Renal pelvis (tissue), 4 donors: ENCODE data around the gene DNAH2. TPM values are rescaled to one million over a fixed set of nuclear protein-coding genes. Genes with fewer than 3 reads are reported as not detected.

Source experiments
- DNase-seq: peaks from one replicate; pipeline ENCODE4 v3.0.0-alpha.2; 2013
- polyA plus RNA-seq, 3 donors: library from polyadenylated mRNA; unstranded; fragments of 120-200 nt; gene quantifications; one replicate each; pipeline ENCODE4 v1.2.1, GENCODE V29; 2013; ENCODE audit not compliant: insufficient read length in 3 of 3

Gene DNAH2
- polyA plus RNA-seq, 3 donors = 0.24 to 0.67 (median 0.34) TPM

GRCh38 chr17:7864995-7865650 lies 147.6 kb downstream of the DNAH2 start:
- DNase-seq = no peak

GRCh38 chr17:7867881-7868329 lies 150.4 kb downstream of the DNAH2 start:
- no peak for DNase-seq

- DNase-seq = no peak
Measured at GRCh38 chr17:7873051-7873450, 155.5 kb downstream of the DNAH2 start.

GRCh38 chr17:7875804-7876370 lies 158.3 kb downstream of the DNAH2 start:
- no peak for DNase-seq

GRCh38 chr17:7878234-7878633 lies 160.7 kb downstream of the DNAH2 start:
- no peak for DNase-seq

GRCh38 chr17:7880076-7880868 lies 162.7 kb downstream of the DNAH2 start:
- no peak for DNase-seq

GRCh38 chr17:7881276-7882054 lies 163.9 kb downstream of the DNAH2 start:
- no peak for DNase-seq

GRCh38 chr17:7882068-7882467 lies 164.5 kb downstream of the DNAH2 start:
- DNase-seq = no peak

- no peak for DNase-seq
Measured at GRCh38 chr17:7882629-7883028, 165.1 kb downstream of the DNAH2 start.

Other genes starting within 250 kb of the DNAH2 start
- 10 to 100 TPM; 40.8 to 49.5 (median 47.1) TPM for gene ZBTB4, start 238.1 kb upstream of the DNAH2 start, polyA plus RNA-seq
- gene SLC35G6, start 236.3 kb upstream of the DNAH2 start, polyA plus RNA-seq = under 1 TPM; 0.20 to 0.67 (median 0.52) TPM
- 100 to 1,000 TPM; 142 to 149 (median 143) TPM for gene POLR2A, start 233.4 kb upstream of the DNAH2 start, polyA plus RNA-seq
- gene TNFSF12, start 168.7 kb upstream of the DNAH2 start, polyA plus RNA-seq = 10 to 100 TPM; 25.7 to 30.1 (median 28.2) TPM
- 10 to 100 TPM; 12.8 to 18.2 (median 13.5) TPM for gene TNFSF13, start 159.0 kb upstream of the DNAH2 start, polyA plus RNA-seq
- gene SENP3, start 155.8 kb upstream of the DNAH2 start, polyA plus RNA-seq = 10 to 100 TPM; 61.2 to 77.8 (median 73.5) TPM
- 10 to 100 TPM; 58.8 to 76.9 (median 62.4) TPM for gene CD68, start 138.1 kb upstream of the DNAH2 start, polyA plus RNA-seq
- 100 to 1,000 TPM; 106 to 126 (median 123) TPM for gene MPDU1, start 133.9 kb upstream of the DNAH2 start, polyA plus RNA-seq
- gene SOX15, start 127.7 kb upstream of the DNAH2 start, polyA plus RNA-seq = 1 to 10 TPM; 3.7 to 4.9 (median 3.8) TPM
- gene FXR2, start 102.8 kb upstream of the DNAH2 start, polyA plus RNA-seq = 10 to 100 TPM; 48.9 to 54.0 (median 52.3) TPM
- gene SAT2, start 89.9 kb upstream of the DNAH2 start, polyA plus RNA-seq = 100 to 1,000 TPM; 145 to 161 (median 161) TPM
- gene SHBG, start 87.6 kb upstream of the DNAH2 start, polyA plus RNA-seq = 1 to 10 TPM; 4.6 to 7.3 (median 6.4) TPM
- gene ATP1B2, start 66.8 kb upstream of the DNAH2 start, polyA plus RNA-seq = 10 to 100 TPM; 18.1 to 24.2 (median 21.5) TPM
- 10 to 100 TPM; 68.2 to 79.1 (median 74.8) TPM for gene TP53, start 30.3 kb upstream of the DNAH2 start, polyA plus RNA-seq
- gene WRAP53, start 29.3 kb upstream of the DNAH2 start, polyA plus RNA-seq = 10 to 100 TPM; 15.3 to 21.3 (median 17.0) TPM
- 10 to 100 TPM; 21.3 to 29.1 (median 23.8) TPM for gene EFNB3, start 12.5 kb upstream of the DNAH2 start, polyA plus RNA-seq
- gene KDM6B, start 116.5 kb downstream of the DNAH2 start, polyA plus RNA-seq = 10 to 100 TPM; 26.2 to 32.3 (median 28.8) TPM
- 10 to 100 TPM; 25.9 to 32.4 (median 26.0) TPM for gene TMEM88, start 137.3 kb downstream of the DNAH2 start, polyA plus RNA-seq
- gene NAA38, start 139.8 kb downstream of the DNAH2 start, polyA plus RNA-seq = 100 to 1,000 TPM in 2 of 3 donors, 10 to 100 TPM in 1; 94.2 to 137 (median 104) TPM
- gene CYB5D1, start 140.3 kb downstream of the DNAH2 start, polyA plus RNA-seq = 10 to 100 TPM; 23.6 to 36.3 (median 27.2) TPM
- gene CHD3, start 171.0 kb downstream of the DNAH2 start, polyA plus RNA-seq = 100 to 1,000 TPM; 181 to 204 (median 186) TPM
- 1 to 10 TPM; 3.5 to 4.7 (median 4.5) TPM for gene RNF227, start 198.5 kb downstream of the DNAH2 start, polyA plus RNA-seq
- gene KCNAB3, start 212.1 kb downstream of the DNAH2 start, polyA plus RNA-seq = 10 to 100 TPM; 10.6 to 13.0 (median 11.4) TPM
- gene TRAPPC1, start 214.2 kb downstream of the DNAH2 start, polyA plus RNA-seq = 100 to 1,000 TPM; 131 to 158 (median 133) TPM
- gene CNTROB, start 214.5 kb downstream of the DNAH2 start, polyA plus RNA-seq = 10 to 100 TPM; 52.0 to 69.0 (median 65.7) TPM